HG03095 (cell line): ENCODE results near the gene SNAP29.
"Not testable (repeated sequence)": the region's sequence is repeated elsewhere in the genome, so short reads cannot be mapped to it uniquely, and the experiment has no call there.

Experiments used
- ATAC-seq: cut with Tn5 transposase; IDR thresholded peaks from one replicate; pipeline ENCODE4 v1.9.1; 2021; ENCODE audit warnings: moderate library complexity; ENCODE audit not compliant: unreplicated experiment

The SNAP29 gene

DNA sequence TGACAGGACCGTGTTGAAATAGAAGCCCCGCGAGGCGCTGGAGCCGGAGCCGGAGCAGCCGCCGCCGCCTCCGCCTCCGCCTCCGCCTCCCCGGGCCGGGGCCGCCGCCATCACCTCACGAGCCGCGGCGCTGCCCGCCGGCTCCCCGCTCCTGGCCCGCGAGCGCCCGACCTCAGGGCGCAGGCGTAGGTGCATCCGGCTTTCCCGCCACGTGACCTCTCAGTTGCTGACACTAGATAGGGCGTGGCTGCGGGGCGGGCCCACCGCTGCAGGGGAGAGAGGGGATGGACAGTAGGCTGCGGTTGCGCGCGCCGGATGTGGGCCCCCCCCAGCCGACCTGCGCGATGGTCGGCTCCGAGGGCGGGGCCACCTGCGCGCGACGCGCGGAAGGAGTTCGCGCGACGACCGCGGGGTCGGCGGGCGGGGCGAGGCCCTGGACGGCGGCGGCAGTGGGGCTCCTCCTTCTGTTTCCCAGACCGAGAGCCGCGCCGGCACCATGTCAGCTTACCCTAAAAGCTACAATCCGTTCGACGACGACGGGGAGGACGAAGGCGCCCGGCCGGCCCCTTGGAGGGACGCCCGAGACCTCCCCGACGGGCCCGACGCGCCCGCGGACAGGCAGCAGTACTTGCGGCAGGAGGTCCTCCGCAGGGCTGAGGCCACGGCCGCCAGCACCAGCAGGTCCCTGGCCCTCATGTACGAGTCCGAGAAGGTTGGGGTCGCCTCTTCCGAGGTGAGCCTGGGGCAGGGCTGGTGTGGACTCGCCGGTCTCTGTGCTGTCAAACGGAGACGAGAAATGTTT, at the start of gene SNAP29, which contains the start of gene PI4KA:
TSS of gene SNAP29 (plus strand) at position 393 of the 802 bp plus-strand sequence. CDS start at position 497, 104 bp downstream.
TSS of gene PI4KA (minus strand) at position 197 of the 802 bp plus-strand sequence. CDS start at position 111, 86 bp downstream.
- ATAC-seq, result peak; percentile 75

DNA sequence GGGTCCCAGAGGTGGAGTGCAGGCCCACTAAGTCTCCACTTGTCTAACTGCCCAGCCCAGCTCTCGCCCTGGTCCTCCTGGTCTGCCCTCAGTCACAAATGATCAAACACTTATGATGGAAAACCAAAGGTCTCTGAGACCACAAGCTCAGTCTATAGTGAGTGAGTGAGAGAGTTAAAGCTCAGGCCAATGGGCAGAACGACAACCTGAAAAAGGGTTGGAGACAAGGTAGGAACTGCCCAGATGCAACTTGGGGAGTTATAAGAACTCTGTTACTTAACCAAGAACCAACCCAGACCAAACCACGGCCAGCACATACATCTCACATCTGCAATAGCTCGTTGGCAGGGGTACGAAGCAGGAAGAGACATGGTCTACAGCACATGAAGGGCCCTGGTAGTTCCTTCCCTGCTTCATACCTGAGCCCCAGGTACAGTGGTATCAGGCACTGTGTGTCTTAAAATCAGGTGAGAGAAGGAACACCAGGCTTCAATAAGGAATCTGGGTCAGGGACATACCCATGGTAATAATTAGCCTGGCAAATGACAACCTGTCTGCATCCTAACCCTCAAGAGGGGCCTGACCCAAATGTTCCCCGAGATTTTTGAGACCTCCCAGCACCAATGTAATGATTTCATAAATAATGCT, 49.1 kb upstream of the SNAP29 start:
- ATAC-seq, result no peak

DNA sequence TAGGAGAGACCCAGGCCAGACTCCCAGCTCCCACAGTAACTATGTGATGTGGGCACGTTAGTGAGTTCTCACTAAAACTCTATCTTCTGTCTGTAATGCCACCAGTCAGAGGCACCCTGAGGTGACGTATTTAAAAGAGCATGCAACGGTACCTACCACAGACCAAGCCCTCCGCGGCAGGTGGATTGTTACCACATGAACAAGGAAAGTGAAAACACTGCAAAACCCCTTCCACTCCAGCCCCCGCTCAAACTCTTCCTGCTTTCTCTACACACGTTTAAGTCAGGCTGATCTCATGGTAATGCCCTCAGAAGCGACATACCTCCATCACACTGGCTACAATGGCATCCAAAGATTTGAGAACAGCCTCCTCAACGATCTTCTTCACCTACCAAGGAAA, 48.2 kb upstream of the SNAP29 start:
- ATAC-seq, result no peak

DNA sequence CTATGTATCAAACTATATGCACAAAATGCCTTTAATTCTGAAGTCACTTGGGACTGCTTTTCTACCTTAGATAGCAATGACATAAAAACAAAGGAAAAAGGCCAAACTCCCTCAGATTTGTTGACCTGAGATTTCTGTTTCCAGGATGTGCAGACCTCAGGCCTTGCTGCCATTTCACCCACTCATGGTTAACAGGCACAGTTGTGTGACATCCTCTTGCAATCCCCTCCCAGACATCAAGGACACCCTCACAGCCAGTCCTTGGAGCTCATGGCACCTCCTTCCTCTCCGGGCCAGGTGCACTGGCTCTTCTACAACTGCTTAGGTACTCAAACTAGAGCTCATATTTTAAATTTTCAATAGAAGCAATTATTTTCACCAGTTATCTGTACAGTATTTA, 47.6 kb upstream of the SNAP29 start:
- no peak for ATAC-seq

DNA sequence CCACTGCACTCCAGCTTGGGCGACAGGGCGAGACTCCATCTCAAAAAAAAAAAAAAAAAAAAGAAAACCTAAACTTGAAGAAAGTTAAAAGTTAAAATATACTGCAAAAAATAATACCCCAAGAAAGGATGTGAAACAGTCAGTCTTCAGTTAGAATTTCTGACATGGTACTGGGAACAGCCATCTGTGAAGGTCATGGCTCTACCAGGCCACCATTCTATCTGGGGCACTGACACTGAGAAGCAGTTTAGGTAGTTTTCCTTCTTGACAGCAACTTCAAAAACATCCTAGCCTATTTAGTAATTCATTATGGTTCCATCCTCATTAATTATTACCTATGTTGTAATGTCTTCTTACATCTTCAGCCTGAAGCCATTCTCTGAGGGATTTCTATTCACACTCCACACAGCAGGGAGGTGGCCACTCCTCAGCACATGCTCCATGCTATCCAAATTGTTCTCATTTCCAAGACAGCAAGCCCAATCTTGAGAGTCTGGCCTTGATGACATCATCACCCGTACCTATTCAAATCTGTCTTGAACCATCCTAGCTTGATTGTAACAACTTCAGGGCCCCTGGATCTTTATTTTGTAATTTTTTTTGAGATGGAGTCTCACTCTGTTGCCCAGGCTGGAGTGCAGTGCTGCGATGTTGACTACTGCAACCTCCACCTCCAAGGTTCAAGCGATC, 46.7 kb upstream of the SNAP29 start:
- no peak for ATAC-seq

DNA sequence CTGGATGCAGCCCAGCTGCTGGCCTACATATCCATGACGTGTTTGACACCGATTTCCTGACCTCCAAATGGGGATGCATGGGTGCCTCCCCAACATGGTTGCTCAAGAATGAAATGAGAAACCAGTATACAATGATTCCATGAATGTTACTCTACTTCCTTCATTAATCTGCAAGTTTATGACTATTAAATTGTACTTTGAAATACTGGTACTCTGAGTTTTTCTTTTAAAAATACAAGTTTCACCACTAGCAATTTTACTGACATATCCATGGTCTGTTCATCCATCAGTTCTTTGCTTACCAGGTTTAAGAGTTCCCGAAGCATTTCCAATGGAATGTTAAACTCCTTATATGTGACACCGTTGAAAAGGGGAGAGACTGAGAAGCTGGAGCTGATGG, 45.8 kb upstream of the SNAP29 start:
- no peak for ATAC-seq

DNA sequence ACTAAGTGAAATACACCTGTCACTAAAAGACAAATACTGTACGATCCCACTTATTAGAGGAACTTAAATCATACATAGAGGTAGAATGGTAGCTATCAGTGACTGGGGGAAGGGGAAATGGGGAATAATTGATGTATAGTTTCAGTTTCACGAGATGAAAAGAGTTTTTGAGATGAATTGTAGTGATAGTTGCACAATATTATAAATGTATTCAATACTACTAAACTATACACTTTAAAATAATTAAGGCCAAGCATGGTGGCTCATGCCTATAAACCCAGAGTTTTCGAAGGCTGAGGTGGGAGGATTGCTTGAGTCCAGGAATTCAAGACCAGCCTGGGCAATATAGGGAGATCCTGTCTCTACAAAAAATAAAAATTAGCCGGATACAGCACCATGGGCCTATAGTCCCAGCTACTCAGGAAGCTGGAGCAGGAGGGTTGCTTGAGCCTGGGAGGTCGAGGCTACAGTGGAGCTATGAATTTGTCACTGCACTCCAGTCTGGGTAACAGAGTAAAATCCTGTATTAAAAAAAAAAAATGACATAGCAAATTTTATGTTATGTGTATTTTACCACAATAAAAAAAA, 44.5 kb upstream of the SNAP29 start:
- no peak for ATAC-seq

DNA sequence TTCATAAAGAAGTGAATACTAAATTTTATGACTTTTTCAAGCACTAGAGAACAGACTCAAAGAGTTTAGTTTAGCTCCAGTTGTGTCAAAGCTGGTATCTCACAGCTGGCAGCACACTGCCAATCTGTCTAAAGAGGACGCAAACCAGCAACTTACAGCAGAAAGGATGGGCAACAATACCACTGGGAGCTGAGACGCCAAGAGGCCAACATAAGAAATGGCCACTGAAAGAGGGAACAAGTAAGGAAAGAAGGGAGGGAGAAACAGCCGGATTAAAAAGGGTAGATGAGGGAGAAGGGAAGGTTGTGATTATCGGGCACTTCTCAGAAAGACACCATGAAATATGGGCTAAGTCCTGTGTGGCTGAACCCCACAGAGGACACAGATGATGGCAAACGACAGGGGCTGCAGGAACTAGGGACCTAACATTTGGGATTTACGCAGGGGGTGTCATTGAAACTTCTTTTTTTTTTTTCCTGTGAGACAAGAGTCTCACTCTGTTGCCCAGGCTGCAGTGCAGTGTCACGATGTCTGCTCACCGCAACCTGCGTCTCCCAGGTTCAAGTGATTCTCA, 43.2 kb upstream of the SNAP29 start:
- ATAC-seq, result no peak

DNA sequence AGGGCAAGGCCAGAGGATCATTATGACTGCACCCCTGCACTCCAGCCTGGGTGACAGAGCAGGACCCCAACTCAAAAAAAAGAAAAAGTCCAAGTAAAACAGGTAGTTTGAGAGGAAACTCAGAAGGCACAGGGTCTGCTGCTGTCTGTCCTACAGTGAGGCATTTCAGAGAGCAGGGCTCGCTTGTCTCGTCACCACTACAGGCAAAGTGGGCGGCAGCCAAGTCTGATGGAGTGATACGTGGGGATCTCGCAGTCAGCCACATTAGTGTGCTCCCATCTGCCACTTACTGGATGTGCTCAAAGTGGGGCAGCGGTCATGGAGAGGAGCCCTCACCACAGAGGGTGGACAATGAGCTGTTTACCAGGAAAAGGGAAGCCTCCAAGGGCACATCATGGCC, 42.2 kb upstream of the SNAP29 start:
- no peak for ATAC-seq

DNA sequence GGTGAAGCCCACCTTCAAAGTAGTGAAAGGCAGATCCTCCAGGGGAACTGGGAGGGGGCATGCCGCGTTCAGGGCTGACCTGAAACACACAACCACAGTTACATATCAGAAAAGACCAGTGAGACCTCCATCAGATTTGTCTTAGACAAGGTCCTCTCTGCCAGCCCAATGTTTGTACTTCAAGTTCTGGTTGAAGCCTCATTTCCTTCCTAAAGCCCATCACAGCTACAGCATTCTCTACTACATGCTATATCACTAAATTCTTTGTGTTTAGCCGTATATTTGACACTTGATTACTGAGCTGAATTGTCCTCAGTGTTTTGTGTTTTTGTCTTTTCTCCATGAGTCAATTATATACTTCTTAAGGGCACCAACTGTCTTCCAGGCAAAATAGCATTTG, 40.3 kb upstream of the SNAP29 start:
- no peak for ATAC-seq

DNA sequence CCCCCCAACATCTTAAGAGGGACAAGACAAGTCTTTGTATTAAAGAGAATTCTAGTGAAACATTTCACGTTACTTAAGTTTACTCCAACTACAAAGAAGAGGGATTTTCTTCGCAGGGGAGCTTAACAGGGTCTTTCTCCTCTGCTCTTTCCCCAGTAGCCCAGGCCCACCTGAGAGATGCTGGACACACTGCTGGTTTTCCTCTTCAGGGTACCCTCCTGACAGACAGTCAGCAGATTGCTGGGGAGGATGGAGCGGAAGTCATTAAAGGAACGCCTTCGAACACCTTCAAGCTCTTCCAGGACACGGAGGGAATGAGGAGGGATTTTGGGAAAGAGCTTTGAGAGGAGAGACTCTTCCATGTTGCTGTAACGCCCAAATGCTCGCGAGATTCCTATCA, 39.3 kb upstream of the SNAP29 start:
- ATAC-seq, result no peak

DNA sequence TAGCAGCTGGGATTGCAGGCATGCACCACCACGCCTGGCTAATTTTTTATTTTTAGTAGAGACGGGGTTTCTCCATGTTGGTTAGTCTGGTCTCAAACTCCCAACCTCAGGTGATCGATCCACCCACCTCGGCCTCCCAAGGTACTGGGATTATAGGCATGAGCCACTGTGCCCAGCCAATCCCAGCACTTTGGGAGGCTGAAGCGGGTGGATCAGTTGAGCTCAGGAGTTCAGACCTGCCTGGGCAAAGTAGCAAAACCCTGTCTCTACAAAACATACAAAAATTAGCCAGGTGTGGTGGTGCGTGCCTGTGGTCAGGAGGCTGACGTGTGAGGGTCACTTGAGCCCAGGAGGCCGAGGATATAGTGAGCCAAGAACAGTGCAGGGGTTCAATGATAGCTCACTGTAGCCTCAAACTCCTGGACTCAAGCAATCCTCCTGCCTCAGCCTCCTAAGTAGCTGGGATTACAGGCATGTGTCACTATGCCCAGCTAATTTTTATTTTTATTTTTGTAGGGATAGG, 37.0 kb upstream of the SNAP29 start:
- not testable (repeated sequence) for ATAC-seq

DNA sequence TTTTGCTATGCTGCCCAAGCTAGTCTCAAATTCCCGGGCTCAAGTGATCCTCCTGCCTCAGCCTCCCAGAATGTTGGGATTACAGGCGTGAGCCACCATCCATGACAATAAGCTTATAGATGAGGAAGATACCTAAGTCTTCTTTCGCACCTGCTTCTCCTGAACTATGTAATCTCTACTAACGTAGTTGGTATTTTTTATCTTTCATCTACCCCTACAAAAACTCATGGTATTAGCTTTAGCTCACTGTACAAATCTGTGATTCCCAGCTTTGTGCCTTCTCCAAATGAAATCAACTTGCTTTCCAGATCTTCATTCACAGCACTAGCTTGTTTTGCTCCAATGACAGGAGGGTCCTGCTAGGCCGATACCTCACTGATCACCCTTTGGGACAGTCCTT, 36.6 kb upstream of the SNAP29 start:
- no peak for ATAC-seq

DNA sequence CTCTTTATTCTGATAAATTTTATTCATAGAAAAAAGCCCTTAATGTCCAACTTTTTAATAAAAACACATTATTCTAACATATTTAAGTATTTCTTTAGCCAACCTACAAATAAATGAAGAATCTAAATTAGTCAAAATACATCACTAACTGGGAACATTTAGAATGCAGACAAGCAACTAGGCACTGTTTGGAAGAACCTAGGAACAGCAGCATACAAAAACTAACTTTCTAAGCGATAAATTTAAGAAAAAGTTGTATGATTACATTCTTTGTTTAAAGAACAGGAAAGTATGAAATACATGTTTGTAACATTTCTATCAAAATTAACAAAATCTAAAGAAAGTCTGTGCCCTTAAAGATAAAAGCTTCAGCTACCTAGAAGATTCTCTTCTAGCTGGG, 35.5 kb upstream of the SNAP29 start:
- ATAC-seq, result no peak

DNA sequence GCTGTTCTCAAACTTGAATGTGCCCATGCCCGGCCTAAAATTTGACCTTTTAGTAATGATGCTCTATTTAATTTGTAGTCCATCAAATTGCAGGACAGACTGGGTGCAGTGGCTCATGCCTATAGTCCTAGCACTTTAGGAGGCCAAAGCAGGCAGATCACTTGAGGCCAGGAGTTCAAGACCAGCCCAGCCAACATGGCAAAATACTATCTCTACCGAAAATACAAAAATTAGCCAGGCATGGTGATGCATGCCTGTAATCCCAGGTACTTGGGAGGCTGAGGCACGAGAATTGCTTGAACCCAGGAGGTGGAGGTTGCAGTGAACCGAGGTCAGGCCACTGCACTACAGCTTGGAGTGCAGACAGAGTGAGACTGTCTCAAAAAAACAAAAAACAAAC, 33.6 kb upstream of the SNAP29 start:
- ATAC-seq, result not testable (repeated sequence)

DNA sequence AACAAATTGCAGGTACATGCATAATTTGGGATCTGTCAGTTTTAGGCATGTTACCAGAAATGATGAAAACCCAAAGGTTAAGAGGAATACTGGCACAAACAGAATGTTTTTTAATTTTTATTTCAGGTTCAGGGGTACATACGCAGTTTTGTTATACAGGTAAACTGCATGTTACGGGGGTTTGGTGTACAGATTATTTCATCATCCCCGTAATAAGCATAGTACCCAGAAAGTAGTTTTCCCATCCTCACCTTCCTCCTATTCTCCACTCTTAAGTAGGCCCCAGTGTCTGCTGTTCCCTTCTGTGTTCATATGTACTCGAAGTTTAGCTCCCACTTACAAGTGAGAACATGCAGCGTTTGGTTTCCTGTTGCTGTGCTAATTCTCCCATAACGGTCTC, 33.2 kb upstream of the SNAP29 start:
- no peak for ATAC-seq

DNA sequence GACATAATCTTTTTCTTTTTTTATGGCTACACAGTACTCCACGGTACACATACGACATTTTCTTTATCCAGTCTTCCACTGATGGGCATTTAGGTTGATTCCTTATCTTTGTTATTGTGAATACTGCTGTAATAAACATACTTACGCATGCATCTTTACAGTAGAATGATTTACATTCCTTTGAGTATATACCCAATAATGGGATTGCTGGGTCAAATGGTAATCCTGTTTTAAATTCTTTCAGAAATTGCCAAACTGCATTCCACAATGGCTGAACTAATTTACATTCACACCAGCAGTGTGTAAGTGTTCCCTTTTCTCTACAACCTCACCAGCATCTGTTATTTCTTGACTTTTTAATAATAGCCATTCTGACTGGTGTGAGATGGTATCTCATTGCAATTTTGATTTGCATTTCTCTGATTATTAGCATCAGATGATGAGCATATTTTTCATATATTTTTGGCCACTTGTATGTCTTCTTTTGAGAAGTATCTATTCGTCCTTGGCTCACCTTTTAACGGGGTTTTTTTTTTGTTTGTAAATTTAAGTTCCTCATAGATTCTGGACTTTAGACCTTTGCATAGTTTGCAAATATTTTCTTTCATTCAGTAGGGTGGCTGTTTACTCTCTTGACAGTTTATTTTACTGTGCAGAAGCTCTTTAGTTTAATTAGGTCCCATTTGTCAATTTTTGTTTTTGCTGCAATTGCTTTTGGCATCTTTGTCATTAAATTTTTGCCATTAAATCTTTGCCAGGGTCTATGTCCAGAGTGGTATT, 32.2 kb upstream of the SNAP29 start:
- ATAC-seq, result not testable (repeated sequence)

DNA sequence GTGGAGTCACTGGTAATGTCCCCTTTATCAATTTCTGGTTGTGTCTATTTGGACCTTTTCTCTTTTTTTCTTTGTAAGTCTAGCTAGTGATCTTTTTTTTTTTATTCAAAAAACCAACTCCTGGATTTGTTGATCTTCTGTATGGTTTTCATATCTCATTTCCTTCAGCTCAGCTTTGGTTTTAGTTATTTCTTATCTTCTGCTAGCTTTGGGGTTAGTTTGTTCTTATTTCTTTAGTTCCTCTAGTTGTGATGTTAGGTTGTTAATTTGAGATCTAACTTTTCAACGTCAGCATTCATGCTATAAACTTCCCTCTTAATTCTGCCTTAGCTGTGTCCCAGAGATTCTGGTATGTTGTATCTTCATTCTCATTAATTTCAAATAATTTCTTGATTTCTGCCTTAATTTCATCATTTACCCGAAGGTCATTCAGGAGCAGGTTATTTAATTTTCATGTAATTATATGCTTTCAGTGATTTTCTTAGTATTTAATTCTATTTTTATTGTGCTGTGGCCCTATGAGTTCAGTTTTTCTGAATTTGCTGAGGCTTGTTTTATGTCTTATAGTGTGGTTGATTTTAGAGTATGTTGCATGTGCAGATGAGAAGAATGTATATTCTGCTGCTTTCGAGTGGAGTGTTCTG, 29.2 kb upstream of the SNAP29 start:
- no peak for ATAC-seq

DNA sequence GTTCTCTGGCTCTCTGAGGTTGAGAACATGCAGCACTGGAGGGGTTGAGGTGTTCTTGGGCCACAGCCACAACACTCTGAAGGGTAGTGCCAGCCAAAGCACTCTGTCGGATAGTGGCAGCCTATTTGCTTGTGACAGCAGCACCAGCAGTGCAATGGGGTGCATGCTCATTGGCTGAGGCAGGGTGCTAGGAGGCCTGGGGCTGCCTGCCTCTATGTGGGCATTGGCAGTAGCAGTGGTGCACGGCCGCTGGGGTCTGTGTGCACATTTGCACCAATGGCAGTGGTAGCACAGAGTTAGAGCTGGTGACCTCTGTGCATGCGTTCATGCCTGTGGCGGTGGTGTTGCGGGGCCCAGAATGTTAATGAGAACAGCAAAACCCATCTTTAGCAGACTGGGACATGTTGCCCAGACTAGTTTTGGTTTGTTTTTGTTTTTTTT, 25.6 kb upstream of the SNAP29 start:
- ATAC-seq, result no peak

DNA sequence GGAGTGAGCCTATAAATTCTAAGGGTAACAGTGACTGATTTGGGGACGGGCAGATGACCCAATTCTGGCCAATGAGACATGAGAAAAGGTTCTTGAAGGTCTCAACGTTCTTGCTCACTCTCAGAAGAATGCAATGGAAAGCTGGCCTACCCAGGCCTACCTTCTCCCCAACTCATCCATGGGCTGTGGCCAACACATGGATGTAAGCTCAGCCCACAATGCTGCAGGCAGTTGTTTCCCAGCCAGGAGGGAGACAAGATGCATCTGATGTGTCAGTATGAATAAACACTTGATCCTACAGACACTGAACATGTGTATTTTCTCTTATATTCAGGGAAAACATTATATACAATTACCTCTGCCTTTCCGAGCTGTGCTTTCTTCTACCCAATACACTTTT, 24.6 kb upstream of the SNAP29 start:
- no peak for ATAC-seq
